H1 (cell line): ENCODE data around the gene TNC. TPM values are rescaled to one million over a fixed set of nuclear protein-coding genes. Genes with fewer than 3 reads are reported as not detected.

ENCODE experiments used
- CTCF ChIA-PET: fragments of 300-600 bp; sonication (Branson Sonifier 250); formaldehyde crosslinking; loops from one replicate; lab custom pipeline; 2021; ENCODE audit not compliant: partially characterized antibody; lab: Charles Lee
- POLR2A ChIA-PET: fragments of 300-600 bp; sonication (Branson Sonifier 250); formaldehyde crosslinking; loops from one replicate; lab custom pipeline; 2021; ENCODE audit warnings: inconsistent platforms; ENCODE audit not compliant: partially characterized antibody; lab: Charles Lee
- DNase-seq, 2 experiments: peaks; one replicate each; pipeline versions ENCODE4 v3.0.0 to v3.0.0-alpha.2; 2010 to 2022; ENCODE audit warnings: low spot score in 2 of 2, low read depth in 1 of 2, mixed read lengths in 1 of 2
- FAIRE-seq: peaks from 2 replicates; lab custom pipeline; 2011; peaks lifted over from hg19 to GRCh38; lab: Jason Lieb, UNC
- H2AFZ ChIP-seq: 2 replicates; pipeline ENCODE4 v1.8.1; 2012; ENCODE audit warnings: low read length, inconsistent platforms
- H2AK5ac ChIP-seq: 2 replicates; pipeline ENCODE4 v1.6.1; 2013; ENCODE audit warnings: low read depth, low read length
- H2BK120ac ChIP-seq: replicated peaks from 2 replicates; pipeline ENCODE3; 2013; ENCODE audit warnings: low read depth, low read length, inconsistent platforms
- H2BK12ac ChIP-seq: 2 replicates; pipeline ENCODE4 v1.6.1; 2013; ENCODE audit warnings: low read depth, low read length
- H2BK15ac ChIP-seq: 2 replicates; pipeline ENCODE4 v1.6.1; 2013; ENCODE audit warnings: low read length
- H2BK20ac ChIP-seq: 2 replicates; pipeline ENCODE4 v1.6.1; 2013; ENCODE audit warnings: low read length
- H2BK5ac ChIP-seq: 2 replicates; pipeline ENCODE4 v1.6.1; 2013; ENCODE audit warnings: low read depth, low read length
- H3K14ac ChIP-seq: 2 replicates; pipeline ENCODE4 v1.6.1; 2013; ENCODE audit warnings: inconsistent platforms; ENCODE audit not compliant: insufficient read length
- H3K18ac ChIP-seq: 2 replicates; pipeline ENCODE4 v1.6.1; 2013; ENCODE audit warnings: low read length; ENCODE audit errors: extremely low read depth
- H3K23ac ChIP-seq: 2 replicates; pipeline ENCODE4 v1.6.1; 2013; ENCODE audit warnings: inconsistent platforms; ENCODE audit not compliant: insufficient read length
- H3K23me2 ChIP-seq: 2 replicates; pipeline ENCODE4 v1.6.1; 2013; ENCODE audit warnings: low read depth, low read length
- H3K27ac ChIP-seq: 2 replicates; pipeline ENCODE4 v1.6.1; 2011; ENCODE audit warnings: low read depth, low read length, inconsistent platforms
- H3K27me3 ChIP-seq, 4 experiments: replicated peaks in 1 of 4; 1 replicate in 1 of 4; 2 replicates in 3 of 4; pipeline versions ENCODE4 v1.6.1 to v1.8.1; 2011 to 2013; ENCODE audit warnings: low read length in 3 of 4, mild to moderate bottlenecking in 3 of 4, inconsistent platforms in 2 of 4, mixed read lengths in 2 of 4, moderate library complexity in 1 of 4; ENCODE audit not compliant: control insufficient read depth in 3 of 4, insufficient read depth in 3 of 4; ENCODE audit errors: extremely low read depth in 1 of 4
- H3K36me3 ChIP-seq, 4 experiments: 2 replicates each; pipeline versions ENCODE4 v1.6.1 to v1.8.1; 2011 to 2013; ENCODE audit warnings: mild to moderate bottlenecking in 4 of 4, low read length in 3 of 4, moderate library complexity in 2 of 4, control low read depth in 1 of 4, inconsistent platforms in 1 of 4; ENCODE audit not compliant: insufficient read depth in 4 of 4, control insufficient read depth in 2 of 4
- H3K4ac ChIP-seq: replicated peaks from 2 replicates; pipeline ENCODE3; 2013; ENCODE audit warnings: low read length, low read depth, mixed read lengths, inconsistent platforms; ENCODE audit not compliant: insufficient read length
- H3K4me1 ChIP-seq, 4 experiments: replicated peaks in 1 of 4; 1 replicate in 1 of 4; 2 replicates in 3 of 4; pipeline versions ENCODE4 v1.6.1 to v1.8.1; 2011 to 2013; ENCODE audit warnings: low read length in 3 of 4, inconsistent platforms in 2 of 4, mixed read lengths in 1 of 4; ENCODE audit not compliant: insufficient read depth in 4 of 4, control insufficient read depth in 3 of 4
- H3K4me2 ChIP-seq, 2 experiments: 2 replicates each; pipeline versions ENCODE4 v1.6.1 to v1.8.1; 2011 to 2013; ENCODE audit warnings: low read depth in 2 of 2, low read length in 2 of 2, control low read depth in 1 of 2, inconsistent platforms in 1 of 2, mild to moderate bottlenecking in 1 of 2; ENCODE audit not compliant: insufficient read depth in 1 of 2
- H3K4me3 ChIP-seq, 4 experiments: fragments of 200-600, 300-600 bp in 1 of 4; sonication (generic), shearing (Covaris generic), sonication (Bioruptor Twin) in 1 of 4; 2 replicates each; pipeline versions ENCODE4 v1.5.1 to v1.8.1; 2011 to 2016; ENCODE audit warnings: low read length in 4 of 4, low read depth in 3 of 4, control low read depth in 2 of 4, inconsistent platforms in 2 of 4, mild to moderate bottlenecking in 2 of 4, mixed read lengths in 1 of 4, moderate library complexity in 1 of 4; ENCODE audit not compliant: insufficient read depth in 2 of 4; ENCODE audit errors: extremely low read depth in 1 of 4
- H3K56ac ChIP-seq: replicated peaks from 2 replicates; pipeline ENCODE3; 2013; ENCODE audit warnings: low read depth, mild to moderate bottlenecking, mixed read lengths, low read length, inconsistent platforms; ENCODE audit not compliant: insufficient read length
- H3K79me1 ChIP-seq: 2 replicates; pipeline ENCODE4 v1.6.1; 2013; ENCODE audit warnings: low read depth, low read length, control low read depth
- H3K79me2 ChIP-seq, 2 experiments: 2 replicates each; pipeline versions ENCODE4 v1.6.1 to v1.8.1; 2012 to 2013; ENCODE audit warnings: low read length in 2 of 2, mild to moderate bottlenecking in 2 of 2, inconsistent platforms in 1 of 2; ENCODE audit not compliant: insufficient read depth in 2 of 2, control insufficient read depth in 1 of 2
- H3K9ac ChIP-seq, 4 experiments: replicated peaks in 1 of 4; 1 replicate in 1 of 4; 2 replicates in 3 of 4; pipeline versions ENCODE4 v1.6.1 to v1.8.1; 2011 to 2013; ENCODE audit warnings: low read depth in 3 of 4, low read length in 3 of 4, control low read depth in 2 of 4, mild to moderate bottlenecking in 2 of 4, moderate library complexity in 2 of 4, inconsistent platforms in 1 of 4; ENCODE audit errors: extremely low read depth in 1 of 4
- H3K9me3 ChIP-seq, 2 experiments: 2 replicates each; pipeline versions ENCODE4 v1.6.1 to v1.8.1; 2012 to 2013; ENCODE audit warnings: mild to moderate bottlenecking in 2 of 2, moderate library complexity in 2 of 2, control low read depth in 1 of 2, inconsistent platforms in 1 of 2, low read depth in 1 of 2, low read length in 1 of 2, mixed read lengths in 1 of 2; ENCODE audit not compliant: insufficient read depth in 2 of 2
- H4K20me1 ChIP-seq, 2 experiments: replicated peaks in 1 of 2; 2 replicates each; pipeline versions ENCODE3 to v1.8.1; 2011 to 2013; ENCODE audit warnings: inconsistent platforms in 2 of 2, low read length in 2 of 2, mild to moderate bottlenecking in 1 of 2; ENCODE audit not compliant: insufficient read depth in 2 of 2, control insufficient read depth in 1 of 2
- H4K5ac ChIP-seq: 2 replicates; pipeline ENCODE4 v1.6.1; 2013; ENCODE audit warnings: low read length, low read depth, mixed read lengths, inconsistent platforms; ENCODE audit not compliant: insufficient read length
- H4K8ac ChIP-seq: 2 replicates; pipeline ENCODE4 v1.8.0; 2013; ENCODE audit warnings: mild to moderate bottlenecking, moderate library complexity, low read length, inconsistent platforms; ENCODE audit not compliant: insufficient read depth; ENCODE audit errors: extremely low read depth
- H4K91ac ChIP-seq: replicated peaks from 2 replicates; pipeline ENCODE3; 2013; ENCODE audit warnings: low read length, mixed read lengths, inconsistent platforms; ENCODE audit not compliant: insufficient read length
- BCL11A ChIP-seq, 2 experiments: IDR thresholded peaks; one replicate each; pipeline ENCODE4 v1.6.1; 2011; ENCODE audit warnings: low read depth in 2 of 2, low read length in 2 of 2, mild to moderate bottlenecking in 2 of 2
- CBX5 ChIP-seq: fragments of 300-800, 300-1000 bp; sonication (generic); IDR thresholded peaks from 2 replicates; pipeline ENCODE4 v1.7.1; 2016; ENCODE audit warnings: antibody characterized with exemption, low read length, low read depth
- CREB1 ChIP-seq: IDR thresholded peaks from 2 replicates; pipeline ENCODE4 v1.6.1; 2012; ENCODE audit warnings: inconsistent platforms
- EGR1 ChIP-seq: IDR thresholded peaks from 2 replicates; pipeline ENCODE4 v1.6.1; 2011; ENCODE audit warnings: low read depth, low read length, borderline replicate concordance
- PHF8 ChIP-seq: fragments of 200-600 bp; sonication (generic); conservative IDR thresholded peaks from 2 replicates; pipeline ENCODE4 v1.7.1; 2012; ENCODE audit warnings: low read depth, mild to moderate bottlenecking, inconsistent platforms, low read length, moderate library complexity
- POLR2AphosphoS5 ChIP-seq: IDR thresholded peaks from 2 replicates; pipeline ENCODE4 v1.6.1; 2011; ENCODE audit warnings: low read depth, low read length
- RBBP5 ChIP-seq: IDR thresholded peaks from 2 replicates; pipeline ENCODE4 v1.7.1; 2012; ENCODE audit warnings: low read depth, mild to moderate bottlenecking, inconsistent platforms, low read length, moderate library complexity, borderline replicate concordance
- TBP ChIP-seq: IDR thresholded peaks from 2 replicates; pipeline ENCODE4 v1.6.1; 2011; ENCODE audit warnings: low read depth, low read length, improper control_type of control experiment
- TCF12 ChIP-seq: IDR thresholded peaks from 2 replicates; pipeline ENCODE4 v1.6.1; 2011; ENCODE audit warnings: low read depth, mild to moderate bottlenecking, low read length
- WGBS, 2 experiments: shearing (Covaris generic) in 1 of 2; methylation state at CpG; one replicate each; pipeline versions ENCODE4 v1.1.6 to v1.1.7; 2013 to 2015; ENCODE audit warnings: low lambda C conversion rate in 2 of 2, mixed read lengths in 2 of 2, inconsistent platforms in 1 of 2, low coverage in 1 of 2, missing lambda C conversion rate in 1 of 2; ENCODE audit not compliant: insufficient replicate concordance in 2 of 2, insufficient coverage in 1 of 2, insufficient read length in 1 of 2; ENCODE audit errors: extremely low coverage in 1 of 2, missing lambda C conversion rate in 1 of 2; 5-methylcytosine and 5-hydroxymethylcytosine counted together
- polyA plus RNA-seq, 7 experiments: library from polyadenylated mRNA; depleted of rRNA in 3 of 7; stranded (reverse) in 5 of 7; unstranded in 2 of 7; fragments of >200 nt in 5 of 7; fragments of 200-250 nt in 2 of 7; gene quantifications; 1 replicate in 5 of 7; 2 replicates in 1 of 7; 4 replicates in 1 of 7; pipeline versions ENCODE4 v1.2.1 to v1.2.3, GENCODE V29; 2011 to 2013; ENCODE audit warnings: missing spikeins in 2 of 7, mixed read lengths in 2 of 7
- total RNA-seq: library from RNA; stranded (reverse); fragmentation: NEBNext Ultra II Directional; extraction: Animal tissue kit (Norgen Biotek cat#: 25700); gene quantifications from 2 replicates; pipeline ENCODE4 v1.2.1, GENCODE V29; 2021
- TF ChIP-seq, protein P1 (sequence below): IDR thresholded peaks from 2 replicates; pipeline ENCODE4 v1.6.1; 2012; ENCODE audit warnings: low read length, inconsistent platforms

Gene TNC
- total and polyA plus RNA-seq, 2 of the 8 experiments (the other 6 are each of a cell fraction or from before 2014, with no cell fraction given): 6.2 to 11.4 TPM

DNA sequence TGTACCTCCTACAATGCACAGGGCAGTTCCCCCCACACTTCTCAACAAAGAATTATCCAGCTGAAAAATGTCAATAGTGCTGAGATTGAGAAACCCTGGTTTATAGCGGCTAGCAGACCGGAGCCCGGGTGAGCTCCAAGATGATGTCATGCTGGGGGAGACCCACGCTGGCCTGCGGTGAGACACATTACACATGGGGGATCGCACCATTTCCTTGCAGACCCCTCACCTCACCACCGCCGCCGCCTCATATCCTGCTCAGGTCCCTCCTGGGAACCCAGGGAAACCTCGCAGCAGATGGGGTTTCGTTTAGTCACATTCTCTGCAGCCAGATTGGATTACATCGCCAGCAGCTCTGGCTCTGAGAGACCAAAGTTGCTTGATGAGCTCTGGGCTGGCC lies 14.7 kb upstream of the TNC start:
- Histone ChIP-seq H3K14ac (no peak overlapping the region), H3K79me2 (no peaks in the 10 kb centered on the region), H3K27ac (no peak overlapping the region), H2AFZ (no peak overlapping the region), H2BK20ac (no peak overlapping the region), H3K18ac (no peak overlapping the region), H3K79me1 (no peaks in the 10 kb centered on the region), H3K56ac (no peak overlapping the region), H4K5ac (no peak overlapping the region), H3K27me3 (no peaks in the 10 kb centered on the region), H2BK12ac (no peak overlapping the region), H2BK120ac (no peak overlapping the region), H2BK15ac (no peak overlapping the region), H2AK5ac (no peak overlapping the region), H3K4me2 (no peak overlapping the region), H4K8ac (no peak overlapping the region), H3K9ac (no peak overlapping the region), H4K91ac (no peak overlapping the region), H3K4ac (no peak overlapping the region), H3K23me2 (no peaks in the 10 kb centered on the region; the same call in 1 of the 2 replicates), H3K4me3 (no peak overlapping the region), H3K4me1 (no peaks in the 10 kb centered on the region), H2BK5ac (no peak overlapping the region), H3K9me3 (no peaks in the 10 kb centered on the region), H4K20me1 (no peaks in the 10 kb centered on the region), H3K36me3 (no peaks in the 10 kb centered on the region), H3K23ac (no peak overlapping the region)
- FAIRE-seq (no peak), DNase-seq (no peak)
- TF ChIP-seq BCL11A (IDR thresholded peaks at IDR 0.05; ENCODE audit: low read depth in 2 of 2, low read length in 2 of 2) (no peak), TBP (no peak), PHF8 (no peak), TCF12 (no peak), CBX5 (no peak), POLR2AphosphoS5 (no peak), CREB1 (no peak), RBBP5 (no peak), EGR1 (no peak)
- TF ChIP-seq, protein P1, sequence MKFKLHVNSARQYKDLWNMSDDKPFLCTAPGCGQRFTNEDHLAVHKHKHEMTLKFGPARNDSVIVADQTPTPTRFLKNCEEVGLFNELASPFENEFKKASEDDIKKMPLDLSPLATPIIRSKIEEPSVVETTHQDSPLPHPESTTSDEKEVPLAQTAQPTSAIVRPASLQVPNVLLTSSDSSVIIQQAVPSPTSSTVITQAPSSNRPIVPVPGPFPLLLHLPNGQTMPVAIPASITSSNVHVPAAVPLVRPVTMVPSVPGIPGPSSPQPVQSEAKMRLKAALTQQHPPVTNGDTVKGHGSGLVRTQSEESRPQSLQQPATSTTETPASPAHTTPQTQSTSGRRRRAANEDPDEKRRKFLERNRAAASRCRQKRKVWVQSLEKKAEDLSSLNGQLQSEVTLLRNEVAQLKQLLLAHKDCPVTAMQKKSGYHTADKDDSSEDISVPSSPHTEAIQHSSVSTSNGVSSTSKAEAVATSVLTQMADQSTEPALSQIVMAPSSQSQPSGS: no peak
- ChIA-PET POLR2A (no interaction called here), CTCF (interaction anchor here (1.2 kb wide), 1 partner anchor 118 kb away, joined by 4 read pairs; no protein-coding TSS in a partner anchor)
- 90% methylated on average over 11 of the region's 12 CpGs; no CpG with 5 or more reads in 1 of the 2 experiments for WGBS, 2 experiments
